ENCODE results near the gene STARD9. TPM values are rescaled to one million over a fixed set of nuclear protein-coding genes. Genes with fewer than 3 reads are reported as not detected.

STARD9 gene
- total and polyA plus RNA-seq, 2 experiments from 2014 or later: 1.8 to 6.2 TPM

DNA sequence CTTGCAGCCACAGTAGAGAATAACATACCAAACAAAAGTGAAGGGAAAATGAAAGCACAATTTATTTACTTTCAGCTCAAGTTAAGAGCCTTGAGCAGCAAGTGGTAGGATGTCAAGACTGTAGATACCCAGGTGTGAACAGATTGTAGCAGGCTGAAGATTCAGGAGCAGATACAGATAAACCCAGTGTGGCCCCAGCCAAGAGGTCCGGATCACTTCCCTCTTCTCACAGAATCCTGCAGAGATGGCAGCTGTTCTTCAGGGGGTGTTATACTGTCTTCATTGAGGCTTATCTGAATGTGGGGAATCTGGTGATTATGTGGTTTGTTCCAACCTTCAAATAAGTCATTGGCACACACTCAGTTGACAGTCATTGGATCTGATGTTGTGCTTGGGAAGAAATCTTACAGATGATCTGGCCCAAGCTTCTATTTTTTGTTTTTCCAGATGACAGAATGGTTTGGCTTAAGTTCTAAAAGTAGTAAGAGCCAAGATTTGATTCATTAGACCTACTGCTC lies 2.2 kb downstream of the STARD9 start:
- H3K4me1 ChIP-seq (ENCODE audit: insufficient read depth): peaks cover 11% of the 10 kb centered on the region
- H3K4me2 ChIP-seq: no peak overlapping the region
- DNase-seq (ENCODE audit: low spot score) (no peak), ATAC-seq (no peak)
- TF ChIP-seq EZH2phosphoT487 (IDR thresholded peaks at IDR 0.05; ENCODE audit: unreplicated experiment) (no peak), ZNF331 (CRISPR knock-in tag; IDR thresholded peaks at IDR 0.05; ENCODE audit: low read depth) (no peak), CREB1 (CRISPR knock-in tag; IDR thresholded peaks at IDR 0.05; ENCODE audit: low read depth) (no peak), POLR2AphosphoS5 (IDR thresholded peaks at IDR 0.05; ENCODE audit: low read depth) (no peak), NANOG (IDR thresholded peaks at IDR 0.05; ENCODE audit: borderline replicate concordance) (no peak), STAT1 (IDR thresholded peaks at IDR 0.05; ENCODE audit: unreplicated experiment) (no peak), EZH2 (IDR thresholded peaks at IDR 0.05; ENCODE audit: low read depth, unreplicated experiment) (no peak), JUNB (IDR thresholded peaks at IDR 0.05; ENCODE audit: unreplicated experiment) (no peak), ZNF114 (CRISPR knock-in tag; IDR thresholded peaks at IDR 0.05) (no peak)
- TF ChIP-seq, protein P1, sequence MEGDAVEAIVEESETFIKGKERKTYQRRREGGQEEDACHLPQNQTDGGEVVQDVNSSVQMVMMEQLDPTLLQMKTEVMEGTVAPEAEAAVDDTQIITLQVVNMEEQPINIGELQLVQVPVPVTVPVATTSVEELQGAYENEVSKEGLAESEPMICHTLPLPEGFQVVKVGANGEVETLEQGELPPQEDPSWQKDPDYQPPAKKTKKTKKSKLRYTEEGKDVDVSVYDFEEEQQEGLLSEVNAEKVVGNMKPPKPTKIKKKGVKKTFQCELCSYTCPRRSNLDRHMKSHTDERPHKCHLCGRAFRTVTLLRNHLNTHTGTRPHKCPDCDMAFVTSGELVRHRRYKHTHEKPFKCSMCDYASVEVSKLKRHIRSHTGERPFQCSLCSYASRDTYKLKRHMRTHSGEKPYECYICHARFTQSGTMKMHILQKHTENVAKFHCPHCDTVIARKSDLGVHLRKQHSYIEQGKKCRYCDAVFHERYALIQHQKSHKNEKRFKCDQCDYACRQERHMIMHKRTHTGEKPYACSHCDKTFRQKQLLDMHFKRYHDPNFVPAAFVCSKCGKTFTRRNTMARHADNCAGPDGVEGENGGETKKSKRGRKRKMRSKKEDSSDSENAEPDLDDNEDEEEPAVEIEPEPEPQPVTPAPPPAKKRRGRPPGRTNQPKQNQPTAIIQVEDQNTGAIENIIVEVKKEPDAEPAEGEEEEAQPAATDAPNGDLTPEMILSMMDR (conservative IDR thresholded peaks at IDR 0.05; ENCODE audit: low read depth in 2 of 2): no peak
- TF ChIP-seq, protein P2, sequence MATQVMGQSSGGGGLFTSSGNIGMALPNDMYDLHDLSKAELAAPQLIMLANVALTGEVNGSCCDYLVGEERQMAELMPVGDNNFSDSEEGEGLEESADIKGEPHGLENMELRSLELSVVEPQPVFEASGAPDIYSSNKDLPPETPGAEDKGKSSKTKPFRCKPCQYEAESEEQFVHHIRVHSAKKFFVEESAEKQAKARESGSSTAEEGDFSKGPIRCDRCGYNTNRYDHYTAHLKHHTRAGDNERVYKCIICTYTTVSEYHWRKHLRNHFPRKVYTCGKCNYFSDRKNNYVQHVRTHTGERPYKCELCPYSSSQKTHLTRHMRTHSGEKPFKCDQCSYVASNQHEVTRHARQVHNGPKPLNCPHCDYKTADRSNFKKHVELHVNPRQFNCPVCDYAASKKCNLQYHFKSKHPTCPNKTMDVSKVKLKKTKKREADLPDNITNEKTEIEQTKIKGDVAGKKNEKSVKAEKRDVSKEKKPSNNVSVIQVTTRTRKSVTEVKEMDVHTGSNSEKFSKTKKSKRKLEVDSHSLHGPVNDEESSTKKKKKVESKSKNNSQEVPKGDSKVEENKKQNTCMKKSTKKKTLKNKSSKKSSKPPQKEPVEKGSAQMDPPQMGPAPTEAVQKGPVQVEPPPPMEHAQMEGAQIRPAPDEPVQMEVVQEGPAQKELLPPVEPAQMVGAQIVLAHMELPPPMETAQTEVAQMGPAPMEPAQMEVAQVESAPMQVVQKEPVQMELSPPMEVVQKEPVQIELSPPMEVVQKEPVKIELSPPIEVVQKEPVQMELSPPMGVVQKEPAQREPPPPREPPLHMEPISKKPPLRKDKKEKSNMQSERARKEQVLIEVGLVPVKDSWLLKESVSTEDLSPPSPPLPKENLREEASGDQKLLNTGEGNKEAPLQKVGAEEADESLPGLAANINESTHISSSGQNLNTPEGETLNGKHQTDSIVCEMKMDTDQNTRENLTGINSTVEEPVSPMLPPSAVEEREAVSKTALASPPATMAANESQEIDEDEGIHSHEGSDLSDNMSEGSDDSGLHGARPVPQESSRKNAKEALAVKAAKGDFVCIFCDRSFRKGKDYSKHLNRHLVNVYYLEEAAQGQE (IDR thresholded peaks at IDR 0.05; ENCODE audit: unreplicated experiment): no peak
- TF ChIP-seq, protein P3, sequence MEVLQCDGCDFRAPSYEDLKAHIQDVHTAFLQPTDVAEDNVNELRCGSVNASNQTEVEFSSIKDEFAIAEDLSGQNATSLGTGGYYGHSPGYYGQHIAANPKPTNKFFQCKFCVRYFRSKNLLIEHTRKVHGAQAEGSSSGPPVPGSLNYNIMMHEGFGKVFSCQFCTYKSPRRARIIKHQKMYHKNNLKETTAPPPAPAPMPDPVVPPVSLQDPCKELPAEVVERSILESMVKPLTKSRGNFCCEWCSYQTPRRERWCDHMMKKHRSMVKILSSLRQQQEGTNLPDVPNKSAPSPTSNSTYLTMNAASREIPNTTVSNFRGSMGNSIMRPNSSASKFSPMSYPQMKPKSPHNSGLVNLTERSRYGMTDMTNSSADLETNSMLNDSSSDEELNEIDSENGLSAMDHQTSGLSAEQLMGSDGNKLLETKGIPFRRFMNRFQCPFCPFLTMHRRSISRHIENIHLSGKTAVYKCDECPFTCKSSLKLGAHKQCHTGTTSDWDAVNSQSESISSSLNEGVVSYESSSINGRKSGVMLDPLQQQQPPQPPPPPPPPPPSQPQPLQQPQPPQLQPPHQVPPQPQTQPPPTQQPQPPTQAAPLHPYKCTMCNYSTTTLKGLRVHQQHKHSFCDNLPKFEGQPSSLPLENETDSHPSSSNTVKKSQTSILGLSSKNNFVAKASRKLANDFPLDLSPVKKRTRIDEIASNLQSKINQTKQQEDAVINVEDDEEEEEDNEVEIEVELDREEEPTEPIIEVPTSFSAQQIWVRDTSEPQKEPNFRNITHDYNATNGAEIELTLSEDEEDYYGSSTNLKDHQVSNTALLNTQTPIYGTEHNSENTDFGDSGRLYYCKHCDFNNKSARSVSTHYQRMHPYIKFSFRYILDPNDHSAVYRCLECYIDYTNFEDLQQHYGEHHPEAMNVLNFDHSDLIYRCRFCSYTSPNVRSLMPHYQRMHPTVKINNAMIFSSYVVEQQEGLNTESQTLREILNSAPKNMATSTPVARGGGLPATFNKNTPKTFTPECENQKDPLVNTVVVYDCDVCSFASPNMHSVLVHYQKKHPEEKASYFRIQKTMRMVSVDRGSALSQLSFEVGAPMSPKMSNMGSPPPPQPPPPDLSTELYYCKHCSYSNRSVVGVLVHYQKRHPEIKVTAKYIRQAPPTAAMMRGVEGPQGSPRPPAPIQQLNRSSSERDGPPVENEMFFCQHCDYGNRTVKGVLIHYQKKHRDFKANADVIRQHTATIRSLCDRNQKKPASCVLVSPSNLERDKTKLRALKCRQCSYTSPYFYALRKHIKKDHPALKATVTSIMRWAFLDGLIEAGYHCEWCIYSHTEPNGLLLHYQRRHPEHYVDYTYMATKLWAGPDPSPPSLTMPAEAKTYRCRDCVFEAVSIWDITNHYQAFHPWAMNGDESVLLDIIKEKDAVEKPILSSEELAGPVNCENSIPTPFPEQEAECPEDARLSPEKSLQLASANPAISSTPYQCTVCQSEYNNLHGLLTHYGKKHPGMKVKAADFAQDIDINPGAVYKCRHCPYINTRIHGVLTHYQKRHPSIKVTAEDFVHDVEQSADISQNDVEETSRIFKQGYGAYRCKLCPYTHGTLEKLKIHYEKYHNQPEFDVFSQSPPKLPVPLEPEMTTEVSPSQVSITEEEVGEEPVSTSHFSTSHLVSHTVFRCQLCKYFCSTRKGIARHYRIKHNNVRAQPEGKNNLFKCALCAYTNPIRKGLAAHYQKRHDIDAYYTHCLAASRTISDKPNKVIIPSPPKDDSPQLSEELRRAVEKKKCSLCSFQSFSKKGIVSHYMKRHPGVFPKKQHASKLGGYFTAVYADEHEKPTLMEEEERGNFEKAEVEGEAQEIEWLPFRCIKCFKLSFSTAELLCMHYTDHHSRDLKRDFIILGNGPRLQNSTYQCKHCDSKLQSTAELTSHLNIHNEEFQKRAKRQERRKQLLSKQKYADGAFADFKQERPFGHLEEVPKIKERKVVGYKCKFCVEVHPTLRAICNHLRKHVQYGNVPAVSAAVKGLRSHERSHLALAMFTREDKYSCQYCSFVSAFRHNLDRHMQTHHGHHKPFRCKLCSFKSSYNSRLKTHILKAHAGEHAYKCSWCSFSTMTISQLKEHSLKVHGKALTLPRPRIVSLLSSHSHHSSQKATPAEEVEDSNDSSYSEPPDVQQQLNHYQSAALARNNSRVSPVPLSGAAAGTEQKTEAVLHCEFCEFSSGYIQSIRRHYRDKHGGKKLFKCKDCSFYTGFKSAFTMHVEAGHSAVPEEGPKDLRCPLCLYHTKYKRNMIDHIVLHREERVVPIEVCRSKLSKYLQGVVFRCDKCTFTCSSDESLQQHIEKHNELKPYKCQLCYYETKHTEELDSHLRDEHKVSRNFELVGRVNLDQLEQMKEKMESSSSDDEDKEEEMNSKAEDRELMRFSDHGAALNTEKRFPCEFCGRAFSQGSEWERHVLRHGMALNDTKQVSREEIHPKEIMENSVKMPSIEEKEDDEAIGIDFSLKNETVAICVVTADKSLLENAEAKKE (CRISPR knock-in tag; IDR thresholded peaks at IDR 0.05): no peak
- TF ChIP-seq, protein P4, sequence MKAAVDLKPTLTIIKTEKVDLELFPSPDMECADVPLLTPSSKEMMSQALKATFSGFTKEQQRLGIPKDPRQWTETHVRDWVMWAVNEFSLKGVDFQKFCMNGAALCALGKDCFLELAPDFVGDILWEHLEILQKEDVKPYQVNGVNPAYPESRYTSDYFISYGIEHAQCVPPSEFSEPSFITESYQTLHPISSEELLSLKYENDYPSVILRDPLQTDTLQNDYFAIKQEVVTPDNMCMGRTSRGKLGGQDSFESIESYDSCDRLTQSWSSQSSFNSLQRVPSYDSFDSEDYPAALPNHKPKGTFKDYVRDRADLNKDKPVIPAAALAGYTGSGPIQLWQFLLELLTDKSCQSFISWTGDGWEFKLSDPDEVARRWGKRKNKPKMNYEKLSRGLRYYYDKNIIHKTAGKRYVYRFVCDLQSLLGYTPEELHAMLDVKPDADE (IDR thresholded peaks at IDR 0.05): no peak
- Mint-ChIP-seq H3K4me3 (no peak overlapping the region), H3K27me3 (ENCODE audit: insufficient read depth, low read depth, poor library complexity) (peaks cover 39% of the 10 kb centered on the region), H3K9me3 (no peaks in the 10 kb centered on the region), H3K27ac (no peak overlapping the region), H3K36me3 (ENCODE audit: low read depth) (no peaks in the 10 kb centered on the region), H3K4me1 (peaks cover 19% of the 10 kb centered on the region)
- H3K27me3 ChIP-seq (ENCODE audit: insufficient read depth): peaks cover 59% of the 10 kb centered on the region
- H4K20me1 ChIP-seq (replicated peaks; ENCODE audit: insufficient read depth): peaks cover 20% of the 10 kb centered on the region; the same call in 1 of the 2 replicates
- peaks cover 8% of the 10 kb centered on the region for H3F3A ChIP-seq (replicated peaks; ENCODE audit: low read depth)
- no peaks in the 10 kb centered on the region for H3K9me2 ChIP-seq (ENCODE audit: insufficient read depth)
- H3K36me3 ChIP-seq (ENCODE audit: insufficient read depth): no peaks in the 10 kb centered on the region
- H2AFZ ChIP-seq: no peak overlapping the region
- H3K27ac ChIP-seq (ENCODE audit: low read depth): no peak overlapping the region
- H3K4me3 ChIP-seq: no peak overlapping the region
- peaks cover 8% of the 10 kb centered on the region for H3K79me2 ChIP-seq (replicated peaks; ENCODE audit: insufficient read depth)

Measured in GM23338 (cell line).